ENCODE measurements around the gene ATP2C1.
"Not testable (repeated sequence)": the region's sequence is repeated elsewhere in the genome, so short reads cannot be mapped to it uniquely, and the experiment has no call there.

The ATP2C1 gene

GRCh38 chr3:130968221-130968620 lies 74.3 kb downstream of the ATP2C1 start:
- no peak for TF ChIP-seq CTCF (IDR thresholded peaks at IDR 0.05; ENCODE audit: low read depth, low read length, missing control alignments)
- DNase-seq (ENCODE audit: low read depth), result peak; percentile 2
- in situ Hi-C loops (cut with HindIII; ENCODE audit: low sequenced_read_pairs), result no loop called here
- H3K4me3 ChIP-seq (ENCODE audit: low read depth, low read length), result no peak overlapping the region

GRCh38 chr3:130969621-130970020 lies 75.7 kb downstream of the ATP2C1 start:
- in situ Hi-C loops (cut with HindIII; ENCODE audit: low sequenced_read_pairs), result no loop called here
- TF ChIP-seq CTCF (IDR thresholded peaks at IDR 0.05; ENCODE audit: low read depth, low read length, missing control alignments), result no peak
- H3K4me3 ChIP-seq (ENCODE audit: low read depth, low read length), result no peak overlapping the region
- DNase-seq (ENCODE audit: low read depth), result no peak

GRCh38 chr3:130971208-130971607 lies 77.3 kb downstream of the ATP2C1 start:
- DNase-seq (ENCODE audit: low read depth), result no peak
- in situ Hi-C loops (cut with HindIII; ENCODE audit: low sequenced_read_pairs), result no loop called here
- H3K4me3 ChIP-seq (ENCODE audit: low read depth, low read length), result no peak overlapping the region
- TF ChIP-seq CTCF (IDR thresholded peaks at IDR 0.05; ENCODE audit: low read depth, low read length, missing control alignments), result no peak

- in situ Hi-C loops (cut with HindIII; ENCODE audit: low sequenced_read_pairs); DNase-seq (ENCODE audit: low read depth); H3K4me3 ChIP-seq (ENCODE audit: low read depth, low read length): not testable (repeated sequence)
Observed at GRCh38 chr3:130972592-130972991, 78.7 kb downstream of the ATP2C1 start.

GRCh38 chr3:130973406-130973805 lies 79.5 kb downstream of the ATP2C1 start:
- in situ Hi-C loops (cut with HindIII; ENCODE audit: low sequenced_read_pairs), result no loop called here
- H3K4me3 ChIP-seq (ENCODE audit: low read depth, low read length), result no peak overlapping the region
- TF ChIP-seq CTCF (IDR thresholded peaks at IDR 0.05; ENCODE audit: low read depth, low read length, missing control alignments), result no peak
- DNase-seq (ENCODE audit: low read depth), result no peak

- in situ Hi-C loops (cut with HindIII; ENCODE audit: low sequenced_read_pairs), result no loop called here
- TF ChIP-seq CTCF (IDR thresholded peaks at IDR 0.05; ENCODE audit: low read depth, low read length, missing control alignments), result no peak
- H3K4me3 ChIP-seq (ENCODE audit: low read depth, low read length), result no peak overlapping the region
- no peak for DNase-seq (ENCODE audit: low read depth)
Observed at GRCh38 chr3:130974201-130974600, 80.3 kb downstream of the ATP2C1 start.

GRCh38 chr3:130975251-130975650 lies 81.4 kb downstream of the ATP2C1 start:
- no peak for TF ChIP-seq CTCF (IDR thresholded peaks at IDR 0.05; ENCODE audit: low read depth, low read length, missing control alignments)
- H3K4me3 ChIP-seq (ENCODE audit: low read depth, low read length), result no peak overlapping the region
- in situ Hi-C loops (cut with HindIII; ENCODE audit: low sequenced_read_pairs), result no loop called here
- no peak for DNase-seq (ENCODE audit: low read depth)
